ENCODE results near the gene MRPL49. TPM values are rescaled to one million over a fixed set of nuclear protein-coding genes. Genes with fewer than 3 reads are reported as not detected.

MRPL49 gene
- total and polyA plus RNA-seq, 2 of the 13 experiments (the other 11 are each of a cell fraction or from before 2014, with no cell fraction given) = 39.2 to 53.3 TPM

- peak; percentile 100 for TF ChIP-seq ZBTB40 (IDR thresholded peaks at IDR 0.05)
- peak; percentile 100 for TF ChIP-seq ZBTB40 (CRISPR knock-in tag; IDR thresholded peaks at IDR 0.05)
- no peak for TF ChIP-seq KIAA2018 (CRISPR knock-in tag; IDR thresholded peaks at IDR 0.05; ENCODE audit: borderline replicate concordance)
- 0 out of 2 replicates have a peak, but pooled peaks have one; percentile 8 for TF ChIP-seq ZFP90 (CRISPR knock-in tag; IDR thresholded peaks at IDR 0.05; ENCODE audit: borderline replicate concordance)
- no peak for TF ChIP-seq MTF1 (CRISPR knock-in tag; IDR thresholded peaks at IDR 0.05)
- TF ChIP-seq ZNF367 (CRISPR knock-in tag; IDR thresholded peaks at IDR 0.05; ENCODE audit: borderline replicate concordance) = no peak
- TF ChIP-seq HES4 (CRISPR knock-in tag; IDR thresholded peaks at IDR 0.05; ENCODE audit: borderline replicate concordance) = no peak; the same call in 1 of the 2 replicates
- TF ChIP-seq MTF2 (CRISPR knock-in tag; IDR thresholded peaks at IDR 0.05; ENCODE audit: borderline replicate concordance) = no peak
- TF ChIP-seq POLR2AphosphoS2 (IDR thresholded peaks at IDR 0.05; ENCODE audit: low read depth, low read length) = peak; percentile 66; the same call in 1 of the 2 replicates
Measured at GRCh38 chr11:65095974-65096806, 25.9 kb upstream of the MRPL49 start, which contains the start of gene VPS51 (continued).

Measured in HepG2 (cell line).